GM18502 (cell line): ENCODE results near the gene LRRC71.

Experiments
- ATAC-seq: cut with Tn5 transposase; IDR thresholded peaks from one replicate; pipeline ENCODE4 v1.9.1; 2021; ENCODE audit warnings: mild to moderate bottlenecking; ENCODE audit not compliant: unreplicated experiment, poor library complexity

LRRC71 gene

DNA sequence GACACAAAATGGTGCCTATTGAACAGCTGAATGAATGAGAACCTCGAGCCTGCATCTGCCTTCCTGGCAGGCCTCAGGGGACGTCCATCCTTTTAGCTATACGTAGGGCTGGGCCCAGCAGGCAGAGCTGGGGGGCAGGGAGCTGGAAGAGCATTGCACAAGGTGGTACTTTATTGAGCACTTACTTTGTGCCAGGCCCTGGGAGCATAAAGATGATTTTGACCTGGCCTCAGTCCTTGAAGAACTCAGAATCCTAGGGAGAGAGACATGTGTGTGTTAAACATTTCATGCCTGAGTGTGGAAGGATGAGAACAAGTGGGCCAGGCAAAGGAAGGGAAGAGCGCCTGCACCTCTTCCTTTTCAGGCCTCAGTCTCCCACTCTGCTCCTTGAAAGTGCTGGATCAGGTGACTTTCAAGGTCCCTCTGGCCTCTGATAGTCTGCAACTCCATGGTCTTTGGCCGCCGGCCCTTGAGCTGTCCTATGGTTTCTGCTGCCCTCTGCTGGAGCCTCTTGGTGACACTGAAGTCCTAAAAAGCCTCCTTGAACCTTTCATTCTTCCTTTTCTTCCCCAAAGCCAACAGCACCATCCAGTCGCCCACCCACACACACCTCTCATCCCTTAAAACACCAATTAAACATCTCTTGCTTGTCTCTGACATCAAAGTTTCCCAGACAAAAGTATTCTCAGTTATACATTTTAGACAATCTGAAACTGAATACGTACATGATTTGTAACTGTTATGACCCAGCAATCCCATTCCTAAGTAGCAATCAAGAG is 30.4 kb upstream of the LRRC71 start:
- ATAC-seq, result no peak

DNA sequence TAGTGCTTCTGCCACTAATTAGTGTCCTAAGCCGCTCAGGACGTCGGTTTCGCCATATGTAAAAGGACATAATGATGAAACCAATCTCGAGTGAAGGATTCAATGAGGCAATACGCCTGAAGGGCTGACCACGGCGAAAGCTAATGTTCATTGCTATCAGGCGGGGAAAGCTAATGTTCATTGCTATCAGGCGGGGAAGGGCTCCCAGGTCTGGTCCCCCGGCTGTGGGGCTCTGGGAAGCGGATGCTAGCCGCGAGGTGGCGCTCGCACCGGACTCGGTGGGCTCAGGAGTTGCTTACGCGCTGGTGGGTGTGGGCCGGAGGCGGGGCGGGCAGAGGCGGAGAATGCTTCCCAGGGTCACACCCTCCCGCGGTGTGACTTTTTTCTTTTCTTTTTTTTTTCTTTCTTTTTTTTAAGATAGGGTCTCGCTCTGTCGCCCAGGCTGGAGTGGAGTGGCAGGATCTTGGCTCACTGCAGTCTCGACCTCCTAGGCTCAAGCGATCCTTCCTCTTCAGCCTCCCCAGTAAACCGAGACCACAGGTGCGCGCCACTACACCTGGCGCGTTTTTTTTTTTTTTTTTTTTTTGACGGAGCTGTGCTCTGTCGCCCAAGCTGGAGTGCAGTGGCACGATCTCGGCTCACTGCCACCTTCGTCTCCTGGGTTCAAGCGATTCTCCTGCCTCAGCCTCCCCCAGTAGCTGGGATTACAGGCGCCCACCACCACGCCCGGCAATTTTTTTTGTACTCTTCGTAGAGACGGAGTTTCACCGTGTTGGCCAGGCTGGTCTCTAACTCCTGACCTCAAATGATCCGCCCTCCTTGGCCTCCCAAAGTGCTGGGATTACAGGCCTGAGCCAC is 28.0 kb upstream of the LRRC71 start:
- no peak for ATAC-seq

DNA sequence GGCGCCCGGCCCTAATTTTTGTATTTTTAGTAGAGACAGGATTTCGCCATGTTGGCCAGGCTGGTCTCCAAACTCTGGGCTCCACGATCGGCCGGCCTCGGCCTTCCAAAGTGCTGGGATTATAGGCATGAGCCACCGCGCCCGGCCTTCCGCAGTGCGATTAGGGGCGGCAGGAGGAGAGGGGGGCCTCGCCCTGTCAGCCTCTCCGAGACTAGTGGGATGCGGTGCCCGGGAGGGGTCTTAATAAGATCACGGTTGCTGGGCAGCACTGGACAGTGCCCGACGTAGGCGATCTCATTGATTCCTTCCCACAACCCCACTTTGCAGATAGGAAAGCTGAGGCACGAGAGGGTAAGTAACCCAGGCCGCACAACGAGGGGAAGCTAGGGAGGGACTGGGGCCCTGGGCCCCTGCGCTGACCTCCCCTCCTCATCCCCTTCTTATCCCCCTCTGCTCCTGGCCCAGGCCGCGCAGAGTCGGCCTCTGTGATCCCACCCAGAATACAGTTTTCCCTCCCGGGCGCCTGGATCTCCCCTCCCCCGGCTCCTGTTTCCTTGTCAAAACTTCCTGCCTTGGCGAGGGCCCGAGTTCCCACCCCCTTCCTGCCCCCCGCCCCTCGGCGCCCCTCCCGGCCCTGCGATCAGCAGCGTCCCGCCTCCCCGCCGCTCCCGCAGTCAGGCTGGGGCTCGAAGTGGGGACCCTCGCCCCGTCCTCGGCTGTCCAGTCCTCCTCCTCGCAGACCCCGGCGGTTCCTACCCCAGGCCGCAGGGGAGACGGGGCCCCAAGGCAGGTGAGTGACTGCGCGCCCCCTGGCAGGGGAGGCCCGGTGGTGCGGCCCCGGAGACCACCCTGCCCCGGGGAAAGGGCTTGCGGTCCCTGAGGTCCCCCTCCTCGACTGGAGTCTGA is 27.1 kb upstream of the LRRC71 start, which contains the start of gene PEAR1:
Gene PEAR1, plus strand, starts transcription at position 671 of the 906 bp plus-strand sequence. CDS start 10,209 bp downstream, outside the sequence.
- ATAC-seq, result no peak

DNA sequence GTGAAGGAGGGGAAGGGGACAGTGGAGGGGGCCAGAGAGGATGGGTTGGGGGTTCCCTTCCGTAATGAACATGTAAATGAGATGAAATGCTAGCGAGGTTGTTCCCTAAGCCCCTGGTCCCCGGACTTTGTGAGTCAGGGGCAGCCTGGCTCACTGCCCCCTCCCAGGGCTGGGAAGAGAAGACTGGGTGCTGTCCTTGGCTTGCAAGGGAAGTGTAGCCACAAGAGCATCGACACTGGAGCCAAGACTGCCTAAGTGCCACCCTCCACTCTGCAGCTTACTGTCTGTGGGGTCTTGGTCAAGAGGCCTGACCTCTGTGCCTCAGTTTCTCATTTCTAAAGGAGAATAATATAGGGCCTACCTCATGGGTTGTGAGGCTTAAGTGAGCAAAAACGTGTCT is 26.4 kb upstream of the LRRC71 start:
- ATAC-seq, result no peak

DNA sequence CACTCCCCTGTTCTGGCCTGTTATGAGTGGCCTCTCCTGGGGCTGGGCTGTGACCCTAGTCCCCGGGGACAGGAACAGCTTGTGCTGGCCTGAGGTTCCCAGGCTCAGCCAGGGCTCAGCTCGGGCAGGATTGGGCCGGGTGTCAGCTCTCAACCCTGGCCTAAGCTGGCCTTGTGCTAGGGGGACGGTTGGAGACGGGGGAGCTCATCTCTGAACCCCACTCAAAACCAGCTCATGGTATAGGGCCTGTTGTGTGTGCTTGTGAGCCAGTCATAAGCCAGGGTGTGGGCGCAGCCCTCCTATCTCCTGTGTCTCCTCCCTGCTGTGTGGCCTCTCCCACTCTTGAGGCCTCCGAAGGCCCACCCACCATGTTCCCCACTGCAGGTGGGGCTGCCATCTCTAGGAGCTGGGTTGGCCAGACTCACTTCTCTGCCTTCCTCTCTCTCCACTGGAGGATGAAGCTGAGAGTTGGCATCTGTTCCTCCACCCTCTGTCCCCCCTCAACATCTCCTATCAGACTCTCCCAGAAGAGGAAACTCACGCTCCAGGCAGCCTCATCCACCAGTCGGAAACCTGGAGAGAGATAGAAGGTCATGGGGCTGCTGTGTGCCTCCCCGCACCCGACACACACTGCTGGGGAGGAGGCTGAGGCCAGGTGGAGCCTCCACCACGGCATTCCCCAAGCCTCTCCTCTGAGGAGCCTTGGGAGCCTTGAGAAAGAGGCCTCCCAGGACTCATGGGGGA is 25.5 kb upstream of the LRRC71 start:
- no peak for ATAC-seq

DNA sequence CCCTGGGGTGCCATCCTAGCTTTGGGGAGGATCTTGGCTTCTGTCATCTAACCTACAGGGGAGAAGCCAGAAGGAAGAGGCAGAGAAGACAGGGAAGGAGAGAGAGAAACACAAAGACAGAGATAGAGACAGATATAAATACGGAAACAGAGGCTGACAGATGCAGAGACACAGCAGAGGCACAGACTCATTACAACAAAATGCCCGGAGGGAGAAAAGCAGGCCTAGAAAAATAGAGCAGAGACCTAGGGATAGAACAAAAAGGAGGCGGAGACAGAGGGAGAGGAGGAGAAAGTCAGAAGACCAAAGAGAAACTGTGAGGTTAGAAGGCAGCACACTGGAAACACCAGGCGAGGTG is 25.0 kb upstream of the LRRC71 start:
- no peak for ATAC-seq

DNA sequence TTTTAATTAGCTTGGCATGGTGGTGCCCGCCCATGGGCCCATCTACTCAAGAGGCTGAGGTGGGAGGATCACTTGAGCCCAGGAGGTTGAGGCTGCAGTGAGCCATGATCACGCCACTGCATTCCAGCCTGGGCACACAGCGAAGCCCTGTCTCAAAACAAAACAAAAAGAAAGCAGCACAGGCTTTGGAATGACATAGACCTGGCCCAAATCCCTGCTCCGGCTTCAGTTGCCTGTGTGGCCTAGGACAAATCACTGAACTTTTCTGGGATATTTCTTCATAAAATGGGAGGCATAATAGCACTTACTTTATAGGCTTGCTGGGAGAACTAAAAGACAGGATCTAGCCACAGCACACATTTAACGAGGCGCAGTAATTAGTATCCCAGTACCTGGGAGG is 24.5 kb upstream of the LRRC71 start:
- ATAC-seq, result no peak

DNA sequence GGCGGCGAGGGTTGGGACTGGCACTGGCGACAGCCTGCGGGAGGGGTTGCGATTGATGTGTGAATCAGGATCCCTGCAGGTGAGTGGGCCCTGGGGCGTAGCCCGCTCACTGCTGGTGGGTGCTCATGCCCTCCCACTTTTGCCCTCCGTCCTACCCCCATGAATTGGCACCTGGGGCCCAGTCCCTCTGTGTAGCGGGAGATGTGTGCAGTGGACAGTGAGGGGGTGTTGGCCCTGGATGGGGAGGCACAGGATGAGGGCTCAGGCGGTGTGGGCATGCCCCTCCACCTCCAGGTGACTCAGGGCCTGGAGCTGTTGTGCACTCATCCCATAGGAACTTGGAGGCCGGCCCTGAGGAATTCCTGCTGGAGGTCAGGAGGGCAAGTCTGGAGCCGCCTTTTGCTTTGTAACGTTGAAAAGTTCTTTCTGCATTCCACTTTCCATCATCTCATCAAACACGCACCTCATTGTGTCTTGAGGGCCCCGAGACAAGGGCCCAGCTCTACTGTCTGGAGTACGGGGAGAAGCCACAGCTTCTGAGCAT is 23.9 kb upstream of the LRRC71 start:
- ATAC-seq, result no peak

DNA sequence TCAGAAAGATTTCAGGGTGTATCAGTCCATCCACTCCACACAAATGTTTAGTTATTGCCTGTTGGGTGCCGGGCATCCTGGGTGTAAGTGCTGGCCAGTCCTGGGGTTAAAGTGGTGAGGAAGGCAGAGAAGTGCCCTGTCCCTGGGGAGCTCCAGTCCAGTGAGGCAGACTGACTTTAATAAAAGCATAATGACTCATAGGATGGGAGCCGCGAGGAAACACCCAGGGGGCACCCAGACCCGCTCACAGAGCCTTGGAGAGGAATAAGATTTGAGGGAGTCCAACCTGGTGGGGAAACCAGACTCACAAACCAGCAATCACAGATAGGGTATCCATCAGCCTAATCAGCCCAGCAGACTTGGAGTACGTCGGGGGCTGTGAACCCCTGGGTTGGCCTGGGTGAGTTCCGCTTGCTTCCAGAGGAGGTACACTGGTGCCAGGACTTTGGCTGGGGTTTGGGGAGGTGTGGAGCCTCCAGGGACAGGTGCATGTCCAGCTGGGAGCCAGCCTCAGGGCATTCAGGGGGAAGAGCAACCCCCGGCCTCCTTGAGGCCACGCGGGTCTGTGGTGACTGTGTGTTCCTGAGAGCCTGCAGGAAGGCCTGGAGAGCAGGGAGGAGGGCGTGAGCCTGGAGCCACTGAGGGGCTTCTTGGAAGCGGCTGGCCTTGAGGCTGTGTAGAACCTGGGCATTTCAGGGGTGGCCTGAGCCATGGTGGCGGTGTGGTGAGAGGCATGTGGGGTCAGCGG is 23.2 kb upstream of the LRRC71 start:
- ATAC-seq, result no peak

DNA sequence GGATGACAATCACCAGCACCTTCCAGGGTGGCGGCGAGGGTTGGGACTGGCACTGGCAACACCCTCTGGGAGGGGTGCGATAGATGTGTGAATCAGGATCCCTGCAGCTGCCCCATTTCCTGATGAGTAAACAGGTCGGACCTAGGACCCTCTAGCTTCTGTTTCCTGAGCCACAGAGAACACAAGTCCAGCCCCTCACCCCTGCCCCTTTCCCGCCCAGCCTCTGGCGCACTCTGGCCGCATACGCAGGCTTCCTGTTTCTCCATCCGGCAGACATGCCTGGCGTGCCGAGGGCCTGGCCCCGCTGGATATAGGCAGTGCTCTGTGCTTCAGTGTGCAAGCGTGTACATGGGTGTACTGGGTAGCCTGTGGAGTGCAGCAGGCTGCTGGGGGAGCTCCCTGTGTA is 22.3 kb upstream of the LRRC71 start:
- no peak for ATAC-seq

DNA sequence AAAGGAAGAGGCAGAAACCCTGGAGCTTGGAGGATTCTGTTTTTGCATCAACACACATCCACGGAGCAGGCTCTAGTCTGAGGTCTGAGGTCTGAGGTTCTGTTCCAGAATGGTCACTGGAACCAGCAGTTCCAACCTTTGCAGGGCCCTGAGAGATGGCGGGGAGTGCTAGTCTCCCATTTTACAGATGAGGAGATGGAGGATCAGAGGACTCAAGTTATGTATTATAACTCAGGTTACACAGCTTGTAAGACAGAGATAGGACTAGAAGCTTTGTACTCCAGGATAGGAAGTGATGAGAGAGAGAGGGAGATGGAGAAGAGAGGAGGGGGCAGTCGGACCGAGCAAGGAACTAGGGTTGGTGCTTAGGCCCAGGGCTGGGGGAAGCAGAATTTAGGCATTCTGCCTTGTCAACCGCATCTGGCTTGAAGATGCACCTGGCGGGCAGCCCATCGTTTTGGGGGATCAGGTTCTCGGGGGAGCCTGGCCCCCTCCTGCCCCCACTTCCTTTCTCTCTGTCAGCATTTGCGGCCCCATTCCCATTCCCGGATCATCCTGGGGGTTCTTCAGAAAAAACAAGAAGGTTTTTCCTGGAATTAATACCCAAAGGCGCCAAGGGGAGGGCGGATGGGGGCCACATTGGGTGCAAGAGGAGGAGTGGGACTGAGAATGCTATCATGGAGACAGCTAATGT is 21.3 kb upstream of the LRRC71 start:
- ATAC-seq, result no peak

DNA sequence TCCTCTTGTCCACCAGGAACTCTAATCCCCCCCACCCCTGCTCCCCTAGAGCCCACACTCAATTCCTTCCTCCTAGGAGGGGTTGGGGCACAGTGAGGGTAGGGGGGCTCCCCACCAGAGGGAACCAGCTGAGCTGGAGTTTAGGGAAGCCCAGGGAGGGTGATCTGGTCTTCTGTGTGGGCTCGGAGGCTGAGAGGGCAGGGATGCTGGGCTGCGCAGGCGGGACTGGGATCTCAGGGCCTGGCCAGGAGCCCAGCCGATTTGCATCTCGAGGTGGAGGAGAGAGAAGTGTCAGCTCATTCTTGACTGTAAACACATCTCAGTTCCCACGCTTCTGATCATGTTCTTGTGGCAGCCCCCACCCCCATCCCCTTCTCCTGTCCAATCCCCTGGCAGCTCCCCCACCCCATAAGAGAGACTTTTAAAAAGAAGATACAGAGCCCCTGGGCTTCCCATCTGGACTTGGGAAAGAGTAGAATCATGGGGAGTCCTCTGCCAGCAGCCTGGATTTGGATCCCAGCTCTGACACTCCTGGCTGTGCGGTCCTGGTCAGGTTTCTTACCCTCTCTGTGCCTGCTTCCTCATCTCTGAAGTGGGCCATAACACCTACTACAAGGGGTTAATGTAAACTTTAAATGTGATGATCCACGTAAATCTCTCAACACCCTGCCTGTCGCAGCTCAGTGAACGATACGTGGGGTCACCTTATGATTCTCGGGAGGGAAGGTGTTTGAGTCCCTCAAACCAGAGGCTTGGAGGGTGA is 20.3 kb upstream of the LRRC71 start:
- ATAC-seq, result no peak

DNA sequence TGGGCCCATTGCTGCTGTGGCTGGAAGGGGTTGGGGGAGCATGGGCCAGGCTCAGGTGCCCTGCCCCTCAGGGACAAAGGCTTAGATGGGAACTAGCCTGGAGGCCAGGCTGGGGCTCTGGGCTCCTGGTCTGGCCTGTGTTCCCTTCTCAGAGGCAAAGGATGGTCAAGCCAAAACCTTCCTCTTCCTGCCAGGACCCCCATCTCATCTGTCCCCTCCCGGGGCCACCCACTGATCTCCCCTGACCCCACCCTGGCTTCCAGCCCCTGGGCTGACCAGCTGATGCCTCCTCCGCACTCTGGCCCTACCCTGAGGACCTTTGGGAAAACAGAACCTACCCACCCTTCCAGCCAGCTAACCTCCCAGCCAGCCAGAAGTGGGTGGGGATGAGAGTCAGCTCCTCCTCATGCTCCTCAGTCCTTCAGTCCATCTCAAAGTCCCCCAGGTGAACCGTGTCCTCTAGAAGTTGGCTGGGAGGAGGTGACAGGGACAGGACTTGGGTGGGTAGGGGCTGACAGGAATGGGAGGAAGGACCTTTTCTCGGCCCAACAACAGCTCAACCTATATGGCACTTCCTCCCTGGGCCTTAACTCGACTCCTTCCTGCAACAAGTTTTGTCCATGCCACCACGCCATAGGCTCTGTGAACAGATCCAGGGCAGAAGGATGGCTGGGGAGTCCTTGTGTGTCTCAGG is 19.4 kb upstream of the LRRC71 start:
- ATAC-seq, result no peak

DNA sequence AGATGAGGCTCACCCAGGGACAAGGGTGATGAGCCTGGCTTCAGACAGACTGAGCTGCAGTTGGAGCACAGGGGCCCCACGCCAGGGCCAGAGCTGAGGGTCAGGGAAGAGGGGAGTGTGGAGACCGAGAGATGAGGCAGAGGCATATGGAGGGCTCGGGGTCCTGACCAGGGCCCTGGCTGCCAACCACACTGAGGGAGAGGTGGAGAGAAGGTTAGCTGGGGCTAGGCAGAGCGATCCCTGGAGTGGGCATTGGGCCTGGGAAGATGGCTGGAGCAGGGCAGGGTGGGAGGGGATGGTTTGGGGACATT is 18.9 kb upstream of the LRRC71 start:
- ATAC-seq, result no peak

DNA sequence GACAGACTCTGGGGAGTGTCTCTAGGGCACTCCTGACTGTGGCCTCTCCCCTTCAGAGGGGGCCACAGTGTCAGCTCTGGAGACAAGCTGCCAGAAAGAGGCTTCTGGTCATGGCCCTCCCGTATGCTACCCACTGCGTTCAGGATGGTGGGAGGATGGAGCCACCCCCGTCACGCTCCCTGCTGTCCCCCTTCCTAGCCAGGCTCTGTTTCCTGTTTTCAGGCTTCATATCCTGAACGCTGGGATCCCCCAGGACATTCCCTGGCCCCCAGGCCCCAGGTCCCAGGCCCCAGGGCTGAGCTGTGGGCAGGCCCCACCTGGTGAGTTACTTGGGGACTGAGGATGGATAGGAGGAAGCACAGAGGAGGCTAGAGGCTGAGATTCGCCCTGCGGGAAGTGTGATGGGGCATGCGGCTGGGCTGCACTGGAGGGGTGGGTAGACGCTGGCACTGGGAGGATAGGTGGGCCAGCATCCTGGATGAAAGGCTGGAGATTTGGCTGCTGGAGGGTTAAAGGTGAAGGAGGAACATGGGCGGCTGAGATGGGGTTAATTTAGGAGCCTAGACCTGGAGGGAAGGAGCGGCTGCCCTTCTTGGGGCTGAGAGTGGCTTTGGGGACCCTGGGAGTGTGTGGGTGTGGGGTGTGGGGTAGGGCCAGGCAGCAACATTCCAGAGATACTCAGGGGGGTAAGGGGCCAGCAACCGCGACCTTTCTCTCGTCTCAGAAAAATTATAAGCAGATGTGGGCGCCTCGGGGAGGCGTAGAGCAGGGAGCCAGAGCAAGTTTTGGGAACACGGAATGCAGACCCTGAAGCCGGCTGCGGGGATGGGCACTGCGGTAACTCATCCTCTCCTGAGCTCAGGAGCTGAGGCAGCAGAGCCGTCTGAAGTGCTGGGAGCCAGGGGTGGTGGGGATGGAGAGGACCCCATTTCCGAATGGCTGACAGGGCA is 18.2 kb upstream of the LRRC71 start:
- ATAC-seq, result no peak
